Adrenal gland (tissue), 12 donors: ENCODE results near the gene DLX5. TPM values are rescaled to one million over a fixed set of nuclear protein-coding genes. Genes with fewer than 3 reads are reported as not detected.

Experiments used
- DNase-seq, 7 donors: peaks; one replicate each; pipeline ENCODE4 v3.0.0-alpha.2; 2019 to 2020
- H3K27ac ChIP-seq, 5 donors: fragments of 200-600 bp; sonication (generic) in 4 of 5; 1 replicate in 3 of 5; 2 replicates in 2 of 5; pipeline versions ENCODE4 v1.5.1 to v1.8.0; 2016 to 2020; ENCODE audit warnings: mild to moderate bottlenecking in 1 of 5
- H3K27me3 ChIP-seq: fragments of 200-600 bp; 2 replicates; pipeline ENCODE4 v1.8.0; 2021
- H3K36me3 ChIP-seq, 2 donors: fragments of 200-600 bp; replicated peaks in 1 of 2; 1 replicate in 1 of 2; 2 replicates in 1 of 2; pipeline versions ENCODE4 v1.5.1 to v1.8.0; 2018 to 2022
- H3K4me1 ChIP-seq, 2 donors: fragments of 200-600 bp; replicated peaks in 1 of 2; 1 replicate in 1 of 2; 2 replicates in 1 of 2; pipeline versions ENCODE4 v1.5.1 to v1.8.0; 2018 to 2021
- H3K4me3 ChIP-seq, 4 donors: fragments of 200-600 bp; sonication (generic) in 3 of 4; one replicate each; pipeline ENCODE4 v1.5.1; 2016 to 2018
- H3K9me3 ChIP-seq, 3 donors: fragments of 200-600 bp; sonication (generic) in 1 of 3; replicated peaks in 1 of 3; 1 replicate in 2 of 3; 2 replicates in 1 of 3; pipeline versions ENCODE4 v1.5.1 to v1.8.0; 2016 to 2021
- CTCF ChIP-seq, 6 experiments: fragments of 450-650 bp in 4 of 6; fragments of 200-600 bp in 2 of 6; sonication (generic) in 1 of 6; IDR thresholded peaks; 1 replicate in 5 of 6; 2 replicates in 1 of 6; pipeline versions ENCODE4 v1.5.1 to v1.8.0; 2016 to 2021; ENCODE audit warnings: antibody characterized with exemption in 6 of 6, mild to moderate bottlenecking in 2 of 6, moderate library complexity in 1 of 6
- POLR2A ChIP-seq, 2 donors: fragments of 450-650 bp; IDR thresholded peaks; one replicate each; pipeline ENCODE4 v1.6.1; 2017; ENCODE audit warnings: antibody characterized with exemption in 2 of 2, mild to moderate bottlenecking in 2 of 2, moderate library complexity in 1 of 2
- WGBS, 4 donors: extraction: QIAGEN DNeasy Blood & Tissue Kit in 2 of 4; methylation state at CpG; one replicate each; pipeline versions ENCODE4 v1.1.5 to v1.1.7; 2013 to 2017; 5-methylcytosine and 5-hydroxymethylcytosine counted together
- intact Hi-C, 2 donors: fragments of 100-400 bp; cut with DNase I; formaldehyde crosslinking; loops; one replicate each; pipeline versions ENCODE4 v1.14.1 to v1.15.0; 2022 to 2023
- polyA plus RNA-seq, 3 donors: library from polyadenylated mRNA; stranded (reverse); fragments of 200-250 nt in 2 of 3; fragments of 350-450 nt in 1 of 3; fragmentation: Illumina TruSeq in 1 of 3; extraction: RNeasy Lipid Tissue Mini Kit (QIAGEN cat#74804) in 1 of 3; gene quantifications; one replicate each; pipeline ENCODE4 v1.2.3, GENCODE V29; 2013 to 2014
- total RNA-seq, 9 donors: library from RNA; depleted of rRNA in 4 of 9; stranded (reverse); fragments of >200 nt in 4 of 9; fragments of 120-200 nt in 1 of 9; fragmentation: NEBNext Ultra II Directional in 1 of 9; extraction: Animal tissue kit (Norgen Biotek cat#: 25700) in 1 of 9; gene quantifications; one replicate each; pipeline versions ENCODE4 v1.1.0 to v1.2.4, GENCODE V29; 2013 to 2023
- donor health status: healthy with polysubstance abuse.
- donor health status: Bipolar disorder and iron deficiency.
- donor health status: DM: yes; HTN: yes; CAD: no.
- donor health status: DM: no; HTN: no; CAD: no.
- donor health status: DM: no; HTN: no; CAD: no.
- donor health status: DM: yes; HTN: yes; CAD: no.

The DLX5 gene
- total and polyA plus RNA-seq, 12 donors = 0.11 to 0.55 (median 0.24) TPM; not detected in 5

GRCh38 chr7:97022491-97023306 is 1.9 kb downstream of the DLX5 start:
- H3K4me3 ChIP-seq = no peak overlapping the region
- 13 to 19% (median 17%) methylated on average over 35 of the region's 35 CpGs for WGBS, 4 donors
- H3K4me1 ChIP-seq = peaks cover 10 to 22% of the 10 kb centered on the region in 2 donors
- H3K27ac ChIP-seq = no peak overlapping the region
- DNase-seq = no peak
- intact Hi-C loops = loop anchor here (10.0 kb wide), 4 partner anchors 608 to 1108 kb away; no protein-coding TSS in a partner anchor
- peaks cover 79% of the 10 kb centered on the region for H3K27me3 ChIP-seq
- H3K9me3 ChIP-seq = no peaks in the 10 kb centered on the region
- TF ChIP-seq CTCF (IDR thresholded peaks at IDR 0.05) (no peak), POLR2A (IDR thresholded peaks at IDR 0.05) (no peak)
- no peaks in the 10 kb centered on the region for H3K36me3 ChIP-seq

- TF ChIP-seq POLR2A (IDR thresholded peaks at IDR 0.05) (no peak), CTCF (IDR thresholded peaks at IDR 0.05) (no peak)
- intact Hi-C loops = loop anchor here (10.0 kb wide), 4 partner anchors 607 to 1107 kb away; no protein-coding TSS in a partner anchor
- Histone ChIP-seq H3K9me3 (no peaks in the 10 kb centered on the region), H3K27ac (no peak overlapping the region), H3K4me3 (no peak overlapping the region), H3K27me3 (peaks cover 84% of the 10 kb centered on the region), H3K4me1 (peaks cover 6 to 16% of the 10 kb centered on the region in 2 donors), H3K36me3 (no peaks in the 10 kb centered on the region)
- no peak for DNase-seq
- 24 to 31% (median 26%) methylated on average over 27 to 39 of the region's 39 CpGs for WGBS, 4 donors
These were observed 2.7 kb downstream of the DLX5 start for GRCh38 chr7:97021747-97022490.

- WGBS, 4 donors = 7 to 12% (median 11%) methylated on average over 16 to 67 of the region's 67 CpGs
- no peak for DNase-seq
- H3K27me3 ChIP-seq = peaks cover 86% of the 10 kb centered on the region
- TF ChIP-seq POLR2A (IDR thresholded peaks at IDR 0.05) (no peak), CTCF (IDR thresholded peaks at IDR 0.05) (no peak)
- H3K4me1 ChIP-seq = peaks cover 0 to 11% of the 10 kb centered on the region in 2 donors
- no peaks in the 10 kb centered on the region for H3K9me3 ChIP-seq
- intact Hi-C loops = loop anchor here (10.0 kb wide), 4 partner anchors 606 to 1106 kb away; no protein-coding TSS in a partner anchor
- H3K27ac ChIP-seq = no peak overlapping the region
- no peak overlapping the region for H3K4me3 ChIP-seq
- no peaks in the 10 kb centered on the region for H3K36me3 ChIP-seq
These were observed 3.5 kb downstream of the DLX5 start for GRCh38 chr7:97020996-97021746.
